Cardiac fibroblast (primary cell): ENCODE results near the gene TMTC3.

Source experiments
- DNase-seq, 2 donors: peaks; one replicate each; pipeline versions ENCODE4 v3.0.0 to v3.0.0-alpha.2; 2010; ENCODE audit warnings: low read depth in 2 of 2
- H3K4me3 ChIP-seq, 2 donors: replicated peaks in 1 of 2; 1 replicate in 1 of 2; 2 replicates in 1 of 2; pipeline ENCODE4 v1.5.1; 2011; ENCODE audit warnings: low read depth in 2 of 2, low read length in 2 of 2, mild to moderate bottlenecking in 2 of 2, moderate library complexity in 1 of 2
- CTCF ChIP-seq: IDR thresholded peaks from one replicate; pipeline ENCODE4 v1.5.1; 2011; ENCODE audit warnings: low read depth, mild to moderate bottlenecking, low read length, inconsistent platforms

TMTC3 gene

GRCh38 chr12:88163371-88163770 is 21.3 kb downstream of the TMTC3 start:
- DNase-seq, result peak in 1 of 2 donors; percentile 15
- no peak overlapping the region for H3K4me3 ChIP-seq
- TF ChIP-seq CTCF, result no peak

GRCh38 chr12:88166179-88166578 is 24.1 kb downstream of the TMTC3 start:
- no peak overlapping the region for H3K4me3 ChIP-seq
- no peak for TF ChIP-seq CTCF
- DNase-seq, result no peak

GRCh38 chr12:88167384-88167783 is 25.3 kb downstream of the TMTC3 start:
- DNase-seq, result no peak
- no peak for TF ChIP-seq CTCF
- no peak overlapping the region for H3K4me3 ChIP-seq

- TF ChIP-seq CTCF, result no peak
- DNase-seq, result peak in 1 of 2 donors; percentile 52
- no peak overlapping the region for H3K4me3 ChIP-seq
These were observed 30.8 kb downstream of the TMTC3 start for GRCh38 chr12:88172844-88173407.

- no peak for TF ChIP-seq CTCF
- no peak for DNase-seq
- no peak overlapping the region for H3K4me3 ChIP-seq
These were observed 33.4 kb downstream of the TMTC3 start for GRCh38 chr12:88175544-88175943.

GRCh38 chr12:88179436-88180014 is 37.4 kb downstream of the TMTC3 start:
- no peak overlapping the region for H3K4me3 ChIP-seq
- no peak for TF ChIP-seq CTCF
- DNase-seq, result no peak

GRCh38 chr12:88181881-88182280 is 39.8 kb downstream of the TMTC3 start:
- TF ChIP-seq CTCF, result no peak
- DNase-seq, result no peak
- no peak overlapping the region for H3K4me3 ChIP-seq
